Activated naive CD4-positive, alpha-beta T cell treated with anti-CD3 and anti-CD28 coated beads, Interleukin-2, amount 10 ng/mL, durations not matched to agents 7 days and 5 days (primary cell): ENCODE data around the gene ANKRD17.
"Not testable (repeated sequence)": the region's sequence is repeated elsewhere in the genome, so short reads cannot be mapped to it uniquely, and the experiment has no call there.

Experiments used
- CTCF ChIA-PET: fragments of 350-600 bp; sonication (Branson Sonifier 250); formaldehyde crosslinking; loops from one replicate; lab custom pipeline; 2021; ENCODE audit warnings: antibody characterized with exemption; lab: Charles Lee
- DNase-seq: peaks from one replicate; pipeline ENCODE4 v3.0.0-alpha.2; 2020
- H3K27ac Mint-ChIP-seq: one replicate; pipeline ENCODE4 v1.8.0; 2021; ENCODE audit warnings: mild to moderate bottlenecking, moderate library complexity, mixed read lengths
- H3K27me3 Mint-ChIP-seq: one replicate; pipeline ENCODE4 v1.8.0; 2021; ENCODE audit warnings: mild to moderate bottlenecking, mixed read lengths
- H3K36me3 Mint-ChIP-seq: one replicate; pipeline ENCODE4 v1.8.0; 2021; ENCODE audit warnings: mixed read lengths
- H3K4me1 Mint-ChIP-seq: one replicate; pipeline ENCODE4 v1.8.0; 2021; ENCODE audit warnings: mixed read lengths
- H3K4me3 Mint-ChIP-seq: one replicate; pipeline ENCODE4 v1.8.0; 2021; ENCODE audit warnings: mild to moderate bottlenecking, moderate library complexity, mixed read lengths
- H3K9me3 Mint-ChIP-seq: one replicate; pipeline ENCODE4 v1.8.0; 2021; ENCODE audit warnings: mixed read lengths

ANKRD17 gene

GRCh38 chr4:73258686-73259570 lies at the start of gene ANKRD17:
Gene ANKRD17, minus strand, starts transcription at chr4:73258798. Its CDS starts 130 bp downstream, at chr4:73258668.
- Mint-ChIP-seq H3K27me3 (peaks cover 4% of the 10 kb centered on the region), H3K27ac (peak within 1 kb of the TSS; percentile 100), H3K36me3 (peaks cover 11% of the 10 kb centered on the region), H3K4me1 (peaks cover 56% of the 10 kb centered on the region), H3K9me3 (no peaks in the 10 kb centered on the region), H3K4me3 (peak within 1 kb of the TSS; percentile 100)
- CTCF ChIA-PET, result interaction anchor here (0.8 to 3.2 kb wide), 2 partner anchors 36 to 220 kb away, joined by 3 to 15 read pairs; no protein-coding TSS in a partner anchor
- DNase-seq, result peak; percentile 94

- no peaks in the 10 kb centered on the region for H3K36me3 Mint-ChIP-seq
- H3K4me3 Mint-ChIP-seq, result no peak overlapping the region
- CTCF ChIA-PET, result no interaction called here
- no peaks in the 10 kb centered on the region for H3K9me3 Mint-ChIP-seq
- H3K27ac Mint-ChIP-seq, result no peak overlapping the region
- H3K4me1 Mint-ChIP-seq, result no peaks in the 10 kb centered on the region
- no peak for DNase-seq
- no peaks in the 10 kb centered on the region for H3K27me3 Mint-ChIP-seq
Measured at GRCh38 chr4:73308286-73308685, 49.7 kb upstream of the ANKRD17 start.

GRCh38 chr4:73303711-73304110 lies 45.1 kb upstream of the ANKRD17 start:
- Mint-ChIP-seq H3K27me3 (no peaks in the 10 kb centered on the region), H3K27ac (no peak overlapping the region), H3K36me3 (no peaks in the 10 kb centered on the region), H3K9me3 (peaks cover 1% of the 10 kb centered on the region), H3K4me1 (no peaks in the 10 kb centered on the region), H3K4me3 (no peak overlapping the region)
- DNase-seq, result no peak
- CTCF ChIA-PET, result no interaction called here

- CTCF ChIA-PET, result interaction anchor here (1.2 kb wide), 1 partner anchor 10 kb away, joined by 3 read pairs; no protein-coding TSS in a partner anchor
- no peak for DNase-seq
- Mint-ChIP-seq H3K27ac (no peak overlapping the region), H3K4me3 (no peak overlapping the region), H3K9me3 (peaks cover 7% of the 10 kb centered on the region), H3K36me3 (no peaks in the 10 kb centered on the region), H3K27me3 (no peaks in the 10 kb centered on the region), H3K4me1 (no peaks in the 10 kb centered on the region)
Measured at GRCh38 chr4:73299548-73300280, 41.1 kb upstream of the ANKRD17 start.

GRCh38 chr4:73292661-73293060 lies 34.1 kb upstream of the ANKRD17 start:
- DNase-seq, result peak; percentile 36
- H3K36me3 Mint-ChIP-seq, CTCF ChIA-PET, H3K4me1 Mint-ChIP-seq, H3K27ac Mint-ChIP-seq, H3K4me3 Mint-ChIP-seq, H3K27me3 Mint-ChIP-seq: not testable (repeated sequence)
- H3K9me3 Mint-ChIP-seq, result peaks cover 12% of the 10 kb centered on the region

GRCh38 chr4:73281982-73282381 lies 23.4 kb upstream of the ANKRD17 start:
- DNase-seq, result no peak
- CTCF ChIA-PET, result no interaction called here
- Mint-ChIP-seq H3K4me1 (peaks cover 14% of the 10 kb centered on the region), H3K27ac (no peak overlapping the region), H3K36me3 (peaks cover 13% of the 10 kb centered on the region), H3K4me3 (no peak overlapping the region), H3K9me3 (peaks cover 1% of the 10 kb centered on the region), H3K27me3 (no peaks in the 10 kb centered on the region)

- Mint-ChIP-seq H3K9me3 (peaks cover 1% of the 10 kb centered on the region), H3K36me3 (peaks cover 13% of the 10 kb centered on the region), H3K4me1 (peaks cover 14% of the 10 kb centered on the region), H3K4me3 (no peak overlapping the region), H3K27ac (no peak overlapping the region), H3K27me3 (no peaks in the 10 kb centered on the region)
- no peak for DNase-seq
- CTCF ChIA-PET, result no interaction called here
Measured at GRCh38 chr4:73281396-73281795, 22.8 kb upstream of the ANKRD17 start.

- no peak overlapping the region for H3K27ac Mint-ChIP-seq
- H3K36me3 Mint-ChIP-seq, result peaks cover 7% of the 10 kb centered on the region
- peaks cover 14% of the 10 kb centered on the region for H3K4me1 Mint-ChIP-seq
- no peak overlapping the region for H3K4me3 Mint-ChIP-seq
- no peak for DNase-seq
- CTCF ChIA-PET, result no interaction called here
- H3K9me3 Mint-ChIP-seq, result peaks cover 3% of the 10 kb centered on the region
- H3K27me3 Mint-ChIP-seq, result no peaks in the 10 kb centered on the region
Measured at GRCh38 chr4:73277201-73277600, 18.6 kb upstream of the ANKRD17 start.

- H3K9me3 Mint-ChIP-seq, result peaks cover 3% of the 10 kb centered on the region
- no peak overlapping the region for H3K4me3 Mint-ChIP-seq
- no peaks in the 10 kb centered on the region for H3K27me3 Mint-ChIP-seq
- CTCF ChIA-PET, result no interaction called here
- H3K36me3 Mint-ChIP-seq, result no peaks in the 10 kb centered on the region
- peaks cover 7% of the 10 kb centered on the region for H3K4me1 Mint-ChIP-seq
- no peak for DNase-seq
- no peak overlapping the region for H3K27ac Mint-ChIP-seq
Measured at GRCh38 chr4:73275318-73275654, 16.7 kb upstream of the ANKRD17 start.

GRCh38 chr4:73272816-73273215 lies 14.2 kb upstream of the ANKRD17 start:
- Mint-ChIP-seq H3K4me3 (no peak overlapping the region), H3K36me3 (no peaks in the 10 kb centered on the region), H3K27ac (no peak overlapping the region), H3K4me1 (no peaks in the 10 kb centered on the region), H3K27me3 (no peaks in the 10 kb centered on the region), H3K9me3 (peaks cover 2% of the 10 kb centered on the region)
- CTCF ChIA-PET, result no interaction called here
- no peak for DNase-seq

- H3K27me3 Mint-ChIP-seq, result no peaks in the 10 kb centered on the region
- no peak overlapping the region for H3K27ac Mint-ChIP-seq
- H3K9me3 Mint-ChIP-seq, result no peaks in the 10 kb centered on the region
- no peak for DNase-seq
- H3K36me3 Mint-ChIP-seq, result no peaks in the 10 kb centered on the region
- no peak overlapping the region for H3K4me3 Mint-ChIP-seq
- CTCF ChIA-PET, result no interaction called here
- peaks cover 2% of the 10 kb centered on the region for H3K4me1 Mint-ChIP-seq
Measured at GRCh38 chr4:73267050-73267449, 8.5 kb upstream of the ANKRD17 start.

GRCh38 chr4:73259571-73260090 lies 1.0 kb upstream of the ANKRD17 start:
- peak; percentile 25 for DNase-seq
- Mint-ChIP-seq H3K27ac (peak overlapping the region; percentile 100), H3K4me1 (peaks cover 51% of the 10 kb centered on the region), H3K9me3 (no peaks in the 10 kb centered on the region), H3K4me3 (peak overlapping the region; percentile 100), H3K36me3 (peaks cover 9% of the 10 kb centered on the region), H3K27me3 (peaks cover 4% of the 10 kb centered on the region)
- CTCF ChIA-PET, result interaction anchor here (1.3 kb wide), 1 partner anchor 221 kb away, joined by 3 read pairs; no protein-coding TSS in a partner anchor

- CTCF ChIA-PET, result interaction anchor here (0.8 to 3.2 kb wide), 2 partner anchors 35 to 220 kb away, joined by 3 to 15 read pairs; no protein-coding TSS in a partner anchor
- Mint-ChIP-seq H3K9me3 (no peaks in the 10 kb centered on the region), H3K27me3 (peaks cover 4% of the 10 kb centered on the region), H3K4me1 (peaks cover 59% of the 10 kb centered on the region), H3K27ac (peak overlapping the region; percentile 100), H3K36me3 (peaks cover 12% of the 10 kb centered on the region), H3K4me3 (peak overlapping the region; percentile 100)
- no peak for DNase-seq
Measured at GRCh38 chr4:73258436-73258685, 237 bp downstream of the ANKRD17 start.

- DNase-seq, result no peak
- Mint-ChIP-seq H3K27me3 (peaks cover 4% of the 10 kb centered on the region), H3K27ac (peak overlapping the region; percentile 100), H3K4me1 (peaks cover 63% of the 10 kb centered on the region), H3K36me3 (peaks cover 17% of the 10 kb centered on the region), H3K4me3 (peak overlapping the region; percentile 100), H3K9me3 (no peaks in the 10 kb centered on the region)
- CTCF ChIA-PET, result interaction anchor here (0.6 to 3.2 kb wide), 12 partner anchors 12 to 364 kb away, joined by 3 to 15 read pairs (median 4); no protein-coding TSS in a partner anchor
Measured at GRCh38 chr4:73257651-73258435, 755 bp downstream of the ANKRD17 start.
